ENCODE results near the gene PCOLCE2. TPM values are rescaled to one million over a fixed set of nuclear protein-coding genes. Genes with fewer than 3 reads are reported as not detected.

Gene PCOLCE2
- total RNA-seq, 4 donors from 2014 or later: 5.2 to 9.1 (median 6.0) TPM; not detected in 1

DNA sequence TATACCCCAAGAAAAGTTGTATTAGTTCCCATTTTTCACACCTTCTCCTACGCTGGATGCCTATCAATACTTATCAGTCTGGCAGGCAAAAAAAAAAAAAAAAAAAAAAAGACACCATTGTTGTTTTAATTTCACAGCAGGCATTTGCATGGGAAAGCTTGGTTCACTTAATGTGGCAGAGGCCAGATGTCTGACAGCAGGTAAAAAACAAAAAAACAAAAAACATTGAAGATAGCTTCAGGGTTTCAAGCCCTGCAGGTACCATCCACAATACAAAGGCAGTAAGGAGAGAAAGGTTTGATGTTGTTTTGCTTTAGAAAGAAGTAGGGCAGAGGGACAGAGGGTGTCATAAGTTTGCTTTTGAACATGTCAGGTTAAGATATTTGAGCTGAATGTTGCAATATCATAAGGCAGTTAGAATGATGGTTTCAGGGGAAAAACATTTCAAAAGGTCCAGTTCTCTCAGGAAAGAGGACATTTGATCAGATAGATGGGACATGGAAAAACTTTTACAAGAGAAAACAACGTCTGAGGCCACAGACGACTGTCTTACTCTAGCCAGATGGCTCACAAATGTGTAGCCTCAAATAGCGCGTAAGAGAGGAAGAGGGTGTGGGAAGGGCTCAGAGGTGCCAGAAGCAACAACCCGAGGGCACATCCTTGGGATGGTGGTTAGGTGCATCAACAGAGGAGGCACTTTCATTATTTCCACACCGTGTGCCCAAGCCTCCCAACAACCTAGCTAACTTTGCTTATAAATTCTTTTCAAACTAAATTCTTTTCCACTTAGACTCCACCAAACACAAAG is 25.7 kb downstream of the PCOLCE2 start:
- no peak for TF ChIP-seq EP300 (IDR thresholded peaks at IDR 0.05; ENCODE audit: low read depth)
- no peak for TF ChIP-seq POLR2A (IDR thresholded peaks at IDR 0.05)
- TF ChIP-seq, protein P1, sequence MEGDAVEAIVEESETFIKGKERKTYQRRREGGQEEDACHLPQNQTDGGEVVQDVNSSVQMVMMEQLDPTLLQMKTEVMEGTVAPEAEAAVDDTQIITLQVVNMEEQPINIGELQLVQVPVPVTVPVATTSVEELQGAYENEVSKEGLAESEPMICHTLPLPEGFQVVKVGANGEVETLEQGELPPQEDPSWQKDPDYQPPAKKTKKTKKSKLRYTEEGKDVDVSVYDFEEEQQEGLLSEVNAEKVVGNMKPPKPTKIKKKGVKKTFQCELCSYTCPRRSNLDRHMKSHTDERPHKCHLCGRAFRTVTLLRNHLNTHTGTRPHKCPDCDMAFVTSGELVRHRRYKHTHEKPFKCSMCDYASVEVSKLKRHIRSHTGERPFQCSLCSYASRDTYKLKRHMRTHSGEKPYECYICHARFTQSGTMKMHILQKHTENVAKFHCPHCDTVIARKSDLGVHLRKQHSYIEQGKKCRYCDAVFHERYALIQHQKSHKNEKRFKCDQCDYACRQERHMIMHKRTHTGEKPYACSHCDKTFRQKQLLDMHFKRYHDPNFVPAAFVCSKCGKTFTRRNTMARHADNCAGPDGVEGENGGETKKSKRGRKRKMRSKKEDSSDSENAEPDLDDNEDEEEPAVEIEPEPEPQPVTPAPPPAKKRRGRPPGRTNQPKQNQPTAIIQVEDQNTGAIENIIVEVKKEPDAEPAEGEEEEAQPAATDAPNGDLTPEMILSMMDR (IDR thresholded peaks at IDR 0.05): no peak
- no peak for TF ChIP-seq POLR2AphosphoS5 (IDR thresholded peaks at IDR 0.05)
- no peaks in the 10 kb centered on the region for H3K9me3 ChIP-seq
- in situ Hi-C loops (cut with MboI; ENCODE audit: low pct_ligation_motif_present in 1 of 4, low pct_unique_long_range_greater_than_20kb in 1 of 4, low sequenced_read_pairs in 3 of 4): no loop called here
- intact Hi-C loops (cut with DNase I; ENCODE audit: low total_unique reads): no loop called here
- no peaks in the 10 kb centered on the region for H3K36me3 ChIP-seq
- H3K27me3 ChIP-seq: peaks cover 7% of the 10 kb centered on the region
- 57 to 63% methylated on average over 7 of the region's 7 CpGs for WGBS, 2 donors (ENCODE audit: low coverage in 1 of 2)
- H3K4me1 ChIP-seq: peaks cover 0 to 5% (median 0%) of the 10 kb centered on the region in 4 donors
- no peak overlapping the region for H3K4me3 ChIP-seq
- H3K27ac ChIP-seq: no peak overlapping the region
- no peak for DNase-seq

DNA sequence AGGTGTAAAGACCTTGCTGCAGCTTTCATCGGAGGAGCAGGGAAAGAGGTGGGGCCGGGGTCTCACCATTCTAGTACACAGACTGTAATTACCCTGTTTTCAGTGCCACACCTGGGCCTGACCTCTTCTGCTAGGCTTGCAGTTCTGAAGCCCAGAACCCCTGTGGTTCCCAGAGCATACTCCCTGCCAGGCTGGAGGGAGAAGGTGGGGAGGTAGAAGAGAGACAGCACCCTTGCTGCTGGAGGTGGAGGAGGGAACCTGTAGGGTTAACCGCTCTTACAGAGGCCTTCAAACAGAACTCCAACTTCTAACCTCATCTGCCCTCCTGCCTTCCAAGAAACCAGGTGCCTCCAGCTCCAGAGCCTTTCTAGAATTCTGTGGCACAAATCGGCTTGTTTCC is 27.0 kb downstream of the PCOLCE2 start:
- Histone ChIP-seq H3K27ac (no peak overlapping the region), H3K9me3 (no peaks in the 10 kb centered on the region), H3K4me1 (peaks cover 0 to 5% (median 0%) of the 10 kb centered on the region in 4 donors), H3K4me3 (no peak overlapping the region), H3K27me3 (peaks cover 7% of the 10 kb centered on the region), H3K36me3 (no peaks in the 10 kb centered on the region)
- in situ Hi-C loops (cut with MboI; ENCODE audit: low pct_ligation_motif_present in 1 of 4, low pct_unique_long_range_greater_than_20kb in 1 of 4, low sequenced_read_pairs in 3 of 4): no loop called here
- 65% methylated on average over 4 of the region's 4 CpGs; no CpG with 5 or more reads in 1 of the 2 donors for WGBS, 2 donors (ENCODE audit: low coverage in 1 of 2)
- TF ChIP-seq EP300 (IDR thresholded peaks at IDR 0.05; ENCODE audit: low read depth) (no peak), POLR2AphosphoS5 (IDR thresholded peaks at IDR 0.05) (no peak), POLR2A (IDR thresholded peaks at IDR 0.05) (no peak)
- TF ChIP-seq, protein P1 (IDR thresholded peaks at IDR 0.05): no peak
- intact Hi-C loops (cut with DNase I; ENCODE audit: low total_unique reads): no loop called here
- DNase-seq: no peak

DNA sequence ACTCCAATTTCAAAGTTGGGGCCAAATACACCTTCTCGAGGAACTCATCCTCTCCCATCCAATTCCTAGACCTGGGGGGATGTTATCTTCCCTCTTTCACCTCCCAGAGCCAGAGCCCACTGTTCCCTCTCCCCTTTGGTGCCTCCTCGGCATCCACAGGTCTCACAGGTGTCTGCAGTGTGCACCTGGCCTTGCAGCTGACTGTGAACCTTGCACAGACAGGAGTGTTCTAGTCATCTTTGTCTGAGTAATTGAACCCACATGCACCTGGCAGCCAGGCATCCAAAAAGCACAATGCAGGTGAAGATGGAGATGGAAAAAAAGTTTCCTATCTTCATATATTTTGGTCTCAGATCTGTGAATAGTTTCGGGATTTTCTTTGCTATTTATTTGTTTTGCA is 30.8 kb downstream of the PCOLCE2 start:
- in situ Hi-C loops (cut with MboI; ENCODE audit: low pct_ligation_motif_present in 1 of 4, low pct_unique_long_range_greater_than_20kb in 1 of 4, low sequenced_read_pairs in 3 of 4): no loop called here
- H3K27me3 ChIP-seq: peaks cover 7% of the 10 kb centered on the region
- no peak for DNase-seq
- WGBS, 2 donors (ENCODE audit: low coverage in 1 of 2): 61 to 71% methylated on average over 2 to 3 of the region's 3 CpGs
- H3K4me1 ChIP-seq: no peaks in the 10 kb centered on the region
- H3K4me3 ChIP-seq: no peak overlapping the region
- intact Hi-C loops (cut with DNase I; ENCODE audit: low total_unique reads): no loop called here
- H3K27ac ChIP-seq: no peak overlapping the region
- H3K9me3 ChIP-seq: no peaks in the 10 kb centered on the region
- no peaks in the 10 kb centered on the region for H3K36me3 ChIP-seq
- TF ChIP-seq, protein P1 (IDR thresholded peaks at IDR 0.05): no peak
- TF ChIP-seq POLR2A (IDR thresholded peaks at IDR 0.05) (no peak), POLR2AphosphoS5 (IDR thresholded peaks at IDR 0.05) (no peak)

DNA sequence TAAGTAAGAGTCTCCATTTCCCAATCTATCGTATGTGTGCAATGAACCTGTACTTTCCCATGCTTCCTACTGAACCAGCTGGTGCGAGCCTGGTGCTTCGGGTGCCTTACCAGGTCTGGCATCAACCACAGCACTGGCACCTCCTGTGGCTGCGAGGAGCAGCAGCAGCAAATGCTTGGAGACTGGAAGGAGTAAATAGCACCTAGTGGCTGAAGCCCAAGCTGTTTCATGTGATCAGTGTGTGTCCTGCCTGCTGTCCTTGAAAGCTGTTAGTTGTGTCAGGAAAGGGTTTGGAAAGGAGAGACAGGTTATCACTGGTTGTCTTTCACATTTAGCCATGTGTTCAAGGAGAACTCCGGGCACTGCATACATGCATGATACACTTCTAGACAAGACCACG is 31.8 kb downstream of the PCOLCE2 start:
- Histone ChIP-seq H3K4me3 (no peak overlapping the region), H3K4me1 (no peaks in the 10 kb centered on the region), H3K27me3 (peaks cover 7% of the 10 kb centered on the region), H3K9me3 (no peaks in the 10 kb centered on the region), H3K36me3 (no peaks in the 10 kb centered on the region), H3K27ac (no peak overlapping the region)
- in situ Hi-C loops (cut with MboI; ENCODE audit: low pct_ligation_motif_present in 1 of 4, low pct_unique_long_range_greater_than_20kb in 1 of 4, low sequenced_read_pairs in 3 of 4) (no loop called here), intact Hi-C loops (cut with DNase I; ENCODE audit: low total_unique reads) (no loop called here)
- TF ChIP-seq POLR2AphosphoS5 (IDR thresholded peaks at IDR 0.05): no peak
- TF ChIP-seq, protein P1 (IDR thresholded peaks at IDR 0.05): peak in 4 of 5 experiments; percentile 17 to 33 (median 25)
- 53 to 80% methylated on average over 1 to 6 of the region's 6 CpGs for WGBS, 2 donors (ENCODE audit: low coverage in 1 of 2)
- DNase-seq: peak; percentile 27

All from transverse colon (tissue), 4 donors.